GM19035 (cell line): ENCODE results near the gene PDE6G.

Experiments used
- ATAC-seq: cut with Tn5 transposase; IDR thresholded peaks from one replicate; pipeline ENCODE4 v1.9.1; 2021; ENCODE audit not compliant: unreplicated experiment

Gene PDE6G

GRCh38 chr17:81664051-81664470 lies 7.7 kb upstream of the PDE6G start:
- no peak for ATAC-seq

DNA sequence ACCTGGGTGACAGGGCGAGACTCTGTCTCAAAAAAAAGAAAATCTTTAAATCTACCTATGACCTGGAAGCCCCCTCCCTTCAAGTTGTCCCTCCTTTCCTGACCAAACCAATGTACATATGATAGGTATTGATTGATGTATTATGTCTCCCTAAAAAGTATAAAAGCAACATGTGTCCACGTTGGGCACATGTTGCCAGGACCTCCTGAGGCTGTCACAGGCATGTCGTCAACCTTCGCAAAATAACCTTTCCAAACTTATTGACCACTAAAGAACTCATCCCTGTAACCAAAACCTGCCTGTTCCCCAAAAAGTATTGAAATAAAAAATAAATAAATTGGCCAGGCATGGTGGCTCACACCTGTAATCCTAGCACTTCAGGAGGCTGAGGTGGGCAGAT lies 5.7 kb upstream of the PDE6G start:
- no peak for ATAC-seq

- ATAC-seq: no peak
Measured at GRCh38 chr17:81660441-81660840, 4.1 kb upstream of the PDE6G start.

DNA sequence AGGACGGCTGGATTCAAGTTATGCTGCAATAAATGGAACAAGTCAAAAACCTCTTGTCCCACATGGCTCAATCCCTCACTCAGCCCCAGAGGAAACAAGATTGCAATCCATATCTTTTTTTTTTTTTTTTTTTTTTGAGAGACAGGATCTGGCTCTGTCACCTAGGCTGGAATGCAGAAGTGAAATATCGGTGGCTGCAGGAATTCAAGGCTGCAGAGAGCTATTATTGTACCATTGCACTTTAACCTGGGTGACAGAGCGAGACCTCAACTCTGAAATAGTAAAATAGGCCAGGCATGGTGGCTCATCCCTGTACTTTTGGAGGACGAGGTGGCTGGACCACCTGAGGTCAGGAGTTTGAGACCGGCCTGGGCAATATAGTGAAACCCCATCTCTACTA lies 2.7 kb upstream of the PDE6G start:
- ATAC-seq: no peak

DNA sequence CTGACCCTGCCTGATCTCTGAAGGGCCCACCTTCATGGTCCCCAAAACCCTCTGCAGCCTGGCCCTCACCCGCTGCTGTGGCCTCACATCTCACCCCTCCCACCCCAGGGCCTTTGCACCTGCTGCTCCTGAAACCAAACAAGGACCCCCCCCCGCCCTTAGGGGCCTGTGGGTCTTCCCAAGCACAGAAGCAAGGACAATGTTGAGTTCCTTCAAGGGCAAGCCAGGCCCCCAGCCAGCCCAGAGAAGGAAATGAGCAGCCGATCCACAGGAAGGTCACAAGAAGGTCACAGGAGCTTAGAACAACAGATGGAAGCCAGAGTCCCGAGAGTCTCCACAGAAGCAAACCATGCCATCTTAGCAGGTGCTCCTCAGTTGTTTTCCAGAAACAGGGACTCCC lies 493 bp upstream of the PDE6G start:
- no peak for ATAC-seq

DNA sequence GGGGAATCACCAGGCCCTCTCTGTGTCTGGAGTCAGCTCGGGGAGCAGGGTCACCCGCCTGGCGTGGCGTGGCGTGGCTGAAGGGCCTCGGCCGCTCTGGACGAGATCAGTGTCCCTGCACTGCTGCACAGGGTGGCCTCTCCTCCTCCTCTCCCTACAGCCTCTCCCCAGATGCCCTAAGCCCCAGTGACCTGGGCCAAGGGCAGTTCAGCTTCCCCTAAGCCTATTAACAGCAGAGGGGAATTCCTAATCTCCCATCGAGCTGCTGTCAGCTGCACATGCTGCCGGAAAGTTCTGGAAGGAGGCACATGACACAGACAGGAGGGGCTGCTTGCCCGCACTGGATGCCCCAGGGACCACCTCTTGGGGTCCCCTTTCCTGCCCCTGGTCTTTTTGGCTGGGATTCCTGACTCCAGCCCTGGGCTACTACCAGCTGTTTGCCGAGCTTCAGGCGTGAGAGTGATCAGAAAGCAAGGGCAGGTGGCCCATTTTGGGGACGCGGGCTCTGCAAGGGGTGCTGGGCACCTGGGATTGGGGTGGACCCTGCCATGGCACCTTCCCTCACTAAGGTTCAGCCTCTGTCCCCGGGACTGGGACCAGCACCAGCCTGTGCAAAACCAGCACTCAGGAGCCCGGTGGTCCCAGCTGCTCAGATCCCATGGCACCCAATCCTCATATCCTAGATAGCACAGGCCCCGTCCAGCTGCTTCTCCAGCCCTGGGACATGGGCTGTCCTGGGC lies 794 bp downstream of the PDE6G start:
- ATAC-seq: no peak

- no peak for ATAC-seq
Measured at GRCh38 chr17:81652906-81653771, 3.2 kb downstream of the PDE6G start.

- ATAC-seq: no peak
Measured at GRCh38 chr17:81651692-81652091, 4.7 kb downstream of the PDE6G start.

- ATAC-seq: no peak
Measured at GRCh38 chr17:81650951-81651350, 5.4 kb downstream of the PDE6G start.

DNA sequence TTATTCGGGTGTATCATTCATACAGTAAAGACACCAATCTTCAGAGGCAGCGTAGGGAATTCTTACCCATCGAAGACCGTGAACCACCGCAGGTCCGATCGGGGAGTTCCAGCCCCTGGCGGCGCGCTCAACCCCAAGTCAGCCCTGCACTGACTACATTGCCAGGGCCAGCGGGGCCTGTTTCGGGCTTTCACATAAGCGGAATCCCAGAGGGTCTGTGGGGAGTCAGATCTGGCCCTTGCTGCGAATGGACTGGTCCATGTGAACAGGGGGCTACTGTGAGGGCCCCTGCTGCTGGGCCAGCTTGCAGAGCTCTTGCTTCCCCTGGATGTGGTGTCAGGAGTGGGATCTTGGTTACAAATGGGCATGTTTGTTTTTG lies 7.6 kb downstream of the PDE6G start:
- no peak for ATAC-seq

- no peak for ATAC-seq
Measured at GRCh38 chr17:81648013-81648706, 8.2 kb downstream of the PDE6G start.

- no peak for ATAC-seq
Measured at GRCh38 chr17:81647640-81648012, 8.7 kb downstream of the PDE6G start.

DNA sequence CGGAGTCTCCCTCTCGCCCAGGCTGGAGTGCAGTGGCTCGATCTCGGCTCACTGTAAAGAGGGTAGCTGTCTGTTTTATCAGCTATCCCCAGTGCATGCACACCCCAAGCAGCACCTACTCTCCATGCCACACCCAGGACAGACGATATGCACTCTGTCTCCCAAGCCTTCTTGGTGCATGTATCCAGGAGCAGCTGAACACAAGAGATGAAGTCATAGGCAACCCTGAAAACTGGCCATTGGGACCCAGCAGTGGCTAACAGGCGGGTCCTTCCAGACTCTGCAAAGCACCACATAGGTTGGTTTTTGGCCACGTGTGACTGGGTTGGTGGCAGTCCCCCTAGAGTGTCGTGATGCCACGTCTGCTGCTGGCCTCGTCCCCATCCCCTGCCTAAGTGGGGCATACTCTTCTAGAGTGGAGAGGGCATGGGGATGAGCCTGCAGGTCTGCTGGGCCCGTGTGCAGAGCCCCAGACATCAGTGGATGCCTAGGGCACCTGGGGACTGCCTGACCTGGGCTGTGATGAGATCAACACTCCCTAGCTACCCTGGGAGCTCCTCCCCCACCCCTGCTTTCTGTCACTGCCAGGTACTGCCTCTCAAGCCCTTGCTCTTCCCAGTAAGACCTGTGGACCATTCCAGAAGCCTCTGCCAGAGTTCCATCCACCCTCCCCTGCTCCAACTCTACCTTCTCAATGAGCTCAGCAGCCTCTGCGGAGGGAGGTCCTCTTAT lies 9.3 kb downstream of the PDE6G start:
- ATAC-seq: no peak

GRCh38 chr17:81644976-81645952 lies 11.1 kb downstream of the PDE6G start:
- ATAC-seq: no peak

DNA sequence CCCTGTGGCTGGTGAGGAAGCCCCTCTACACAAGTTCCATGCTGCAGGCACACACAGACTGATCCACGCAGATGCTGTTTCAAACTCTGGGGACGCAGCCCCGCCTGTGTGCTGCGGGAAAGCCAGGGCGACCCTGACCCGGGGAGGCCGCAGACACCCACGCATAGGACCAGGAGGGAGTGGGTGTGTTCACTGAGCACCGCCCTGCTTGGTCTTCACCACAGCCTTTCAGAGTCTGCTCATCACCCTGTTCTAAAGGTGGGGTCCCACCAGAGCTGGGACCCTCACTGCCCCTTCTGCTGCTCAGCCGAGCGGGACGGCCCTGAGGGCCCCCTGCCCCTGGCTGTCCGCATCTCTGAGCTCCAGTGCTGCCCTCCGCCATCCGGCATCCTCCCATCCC lies 11.8 kb downstream of the PDE6G start:
- ATAC-seq: no peak

- ATAC-seq: no peak
Measured at GRCh38 chr17:81641825-81642489, 14.4 kb downstream of the PDE6G start.

DNA sequence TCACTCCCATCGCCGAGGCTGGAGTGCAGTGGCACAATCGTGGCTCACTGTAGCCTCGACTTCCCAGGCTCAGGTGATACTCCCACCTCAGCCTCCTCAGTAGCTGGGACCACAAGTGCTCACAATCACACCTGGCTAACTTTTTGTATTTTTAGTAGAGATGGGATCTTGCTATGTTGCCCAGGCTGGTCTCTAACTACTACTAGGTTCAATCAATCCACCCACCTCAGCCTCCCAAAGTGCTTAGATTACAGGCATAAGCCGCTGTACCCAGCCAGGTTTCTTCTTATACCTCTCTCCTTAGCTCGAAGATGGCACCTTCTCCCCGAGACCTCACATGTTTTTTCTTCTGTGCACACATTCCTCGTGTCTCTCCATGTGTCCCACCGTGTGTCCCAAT lies 16.3 kb downstream of the PDE6G start:
- ATAC-seq: no peak

DNA sequence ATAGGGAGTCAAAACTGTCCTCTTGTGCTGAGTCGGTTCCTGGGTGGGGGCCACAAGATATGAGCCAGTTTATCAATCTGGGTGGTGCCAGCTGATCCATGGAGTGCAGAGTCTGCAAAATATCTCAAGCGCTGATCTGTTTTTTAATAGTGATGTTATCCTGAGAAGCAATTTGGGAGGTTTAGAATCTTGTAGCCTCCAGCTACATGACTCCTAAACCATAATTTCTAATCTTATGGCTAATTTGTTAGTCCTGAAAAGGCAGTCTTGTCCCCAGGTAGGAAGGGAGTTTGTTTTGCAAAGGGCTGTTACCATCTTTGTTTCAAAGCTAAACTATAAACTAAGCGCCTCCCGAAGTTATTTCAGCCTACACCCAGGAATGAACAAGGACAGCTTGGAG lies 17.7 kb downstream of the PDE6G start:
- ATAC-seq: no peak

DNA sequence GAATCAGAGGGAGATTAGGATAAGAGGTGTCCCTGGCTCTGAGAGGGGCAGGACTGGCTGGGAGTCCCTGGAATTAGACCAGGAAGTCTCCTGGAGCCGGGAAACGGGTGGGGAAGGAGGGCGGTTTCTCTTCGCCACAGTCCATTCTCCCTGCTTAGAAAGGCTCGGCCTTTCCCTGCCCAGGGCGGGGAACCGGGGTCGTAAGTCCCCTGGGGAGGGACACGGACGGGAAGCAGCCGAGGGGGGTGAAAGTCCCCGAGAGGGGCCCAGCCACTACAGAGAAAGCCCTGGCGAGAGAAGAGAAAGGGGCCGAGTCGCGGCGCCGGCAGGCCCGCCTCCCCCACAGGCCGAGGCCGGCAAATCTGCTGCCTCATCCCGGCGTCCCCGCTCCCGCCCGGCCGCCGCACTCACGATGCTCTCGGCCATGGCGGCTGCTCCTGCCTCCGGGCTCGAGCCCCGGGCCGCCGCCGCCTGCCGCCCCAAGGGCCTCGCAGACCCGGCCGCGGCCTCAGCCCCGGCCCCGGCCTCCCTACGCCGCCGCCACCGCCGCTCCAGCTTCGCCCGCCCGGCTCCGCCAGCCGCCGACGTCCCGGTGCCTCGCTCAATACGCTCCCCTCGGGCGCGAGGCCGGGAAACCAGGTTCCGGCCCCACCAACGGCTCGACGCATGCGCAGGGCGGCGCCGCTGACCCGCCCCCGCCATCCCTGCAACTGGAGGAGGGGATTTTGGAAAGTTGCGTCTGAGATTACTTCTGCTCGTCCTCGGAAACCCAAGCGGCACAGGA lies 19.6 kb downstream of the PDE6G start, which contains the start of the genes NPLOC4 and TSPAN10:
Gene NPLOC4, minus strand, starts transcription at position 608 of the 784 bp plus-strand sequence. Its CDS starts 182 bp downstream, at position 426.
Gene TSPAN10, plus strand, starts transcription at position 692 of the 784 bp plus-strand sequence. CDS start 5,217 bp downstream, outside the sequence.
- peak; percentile 88 for ATAC-seq
